Uterus (tissue), 2 donors: ENCODE results near the gene RFX1.

Source experiments
- CTCF ChIP-seq, 4 experiments: fragments of 200-600 bp in 2 of 4; fragments of 450-650 bp in 2 of 4; sonication (generic) in 2 of 4; IDR thresholded peaks; one replicate each; pipeline ENCODE4 v1.5.1; 2016 to 2019; ENCODE audit warnings: antibody characterized with exemption in 4 of 4, mild to moderate bottlenecking in 2 of 4, moderate library complexity in 1 of 4
- POLR2A ChIP-seq, 2 donors: fragments of 450-650 bp; IDR thresholded peaks; one replicate each; pipeline ENCODE4 v1.6.1; 2016; ENCODE audit warnings: antibody characterized with exemption in 2 of 2, mild to moderate bottlenecking in 1 of 2, moderate library complexity in 1 of 2

DNA sequence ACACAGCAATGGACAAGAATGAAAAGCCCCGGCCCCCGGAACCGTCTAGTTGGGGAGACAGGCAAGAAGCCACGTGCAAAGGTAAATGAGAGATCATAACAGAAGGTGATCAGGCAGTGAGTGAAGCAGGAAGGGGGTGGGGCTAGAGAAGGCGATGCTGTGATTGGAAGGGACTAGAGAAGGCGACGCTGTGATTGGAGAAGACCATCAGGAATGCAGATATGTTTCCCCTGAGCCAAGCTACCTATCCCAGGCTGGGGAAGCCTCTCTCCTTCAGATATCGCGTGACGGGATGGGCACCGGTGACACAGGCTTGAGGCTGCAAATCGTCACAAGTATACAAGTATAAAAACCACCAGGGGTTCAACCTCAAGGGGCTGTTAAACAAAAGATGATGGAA, 32.0 kb downstream of the RFX1 start:
- TF ChIP-seq CTCF (IDR thresholded peaks at IDR 0.05) (no peak), POLR2A (IDR thresholded peaks at IDR 0.05) (no peak)
